ENCODE data around the gene ERVK3-1.

The ERVK3-1 gene

GRCh38 chr19:58355908-58356765, 51.0 kb downstream of the ERVK3-1 start:
- H3K4me3 ChIP-seq (ENCODE audit: low read length) = no peak overlapping the region; the same call in 1 of the 2 replicates
- no peak for TF ChIP-seq ZNF274 (IDR thresholded peaks at IDR 0.05; ENCODE audit: low read depth, low read length)

- H3K4me3 ChIP-seq (ENCODE audit: low read length) = no peak overlapping the region; the same call in 1 of the 2 replicates
- no peak for TF ChIP-seq ZNF274 (IDR thresholded peaks at IDR 0.05; ENCODE audit: low read depth, low read length)
Measured at GRCh38 chr19:58356766-58357480, 51.7 kb downstream of the ERVK3-1 start.

GRCh38 chr19:58357481-58358145, 52.4 kb downstream of the ERVK3-1 start:
- TF ChIP-seq ZNF274 (IDR thresholded peaks at IDR 0.05; ENCODE audit: low read depth, low read length) = no peak
- no peak overlapping the region for H3K4me3 ChIP-seq (ENCODE audit: low read length)

GRCh38 chr19:58361900-58362271, 56.7 kb downstream of the ERVK3-1 start:
- H3K4me3 ChIP-seq (ENCODE audit: low read length) = peak overlapping the region; percentile 63
- no peak for TF ChIP-seq ZNF274 (IDR thresholded peaks at IDR 0.05; ENCODE audit: low read depth, low read length)

- peak within 1 kb of the TSS; percentile 63 for H3K4me3 ChIP-seq (ENCODE audit: low read length)
- TF ChIP-seq ZNF274 (IDR thresholded peaks at IDR 0.05; ENCODE audit: low read depth, low read length) = no peak
Measured at GRCh38 chr19:58362272-58362994, 57.3 kb downstream of the ERVK3-1 start, which contains the start of gene ZNF497. Gene ZNF497, minus strand, starts transcription at chr19:58362751. Its CDS starts 5,116 bp downstream, at chr19:58357635.

- H3K4me3 ChIP-seq (ENCODE audit: low read length) = no peak overlapping the region
- no peak for TF ChIP-seq ZNF274 (IDR thresholded peaks at IDR 0.05; ENCODE audit: low read depth, low read length)
Measured at GRCh38 chr19:58364146-58364545, 59.0 kb downstream of the ERVK3-1 start.

Data from GM08714 (cell line).